ENCODE measurements around the gene SHISA9. TPM values are rescaled to one million over a fixed set of nuclear protein-coding genes. Genes with fewer than 3 reads are reported as not detected.

The SHISA9 gene
- total RNA-seq, 1 donor from 2014 or later, result 5.3 TPM

GRCh38 chr16:12876778-12877177, 24.6 kb upstream of the SHISA9 start:
- no peak overlapping the region for H3K27ac Mint-ChIP-seq
- H3K27me3 Mint-ChIP-seq, result peaks cover 14% of the 10 kb centered on the region
- DNase-seq (ENCODE audit: extremely low spot score, unreplicated experiment), result no peak
- no peak overlapping the region for H3K4me3 Mint-ChIP-seq
- H3K9me3 Mint-ChIP-seq, result no peaks in the 10 kb centered on the region
- no peak for TF ChIP-seq CTCF (conservative IDR thresholded peaks at IDR 0.05)
- no peaks in the 10 kb centered on the region for H3K4me1 Mint-ChIP-seq (ENCODE audit: unreplicated experiment)
- H3K36me3 Mint-ChIP-seq, result no peaks in the 10 kb centered on the region

GRCh38 chr16:12878973-12879372, 22.4 kb upstream of the SHISA9 start:
- no peak for DNase-seq (ENCODE audit: extremely low spot score, unreplicated experiment)
- no peaks in the 10 kb centered on the region for H3K4me1 Mint-ChIP-seq (ENCODE audit: unreplicated experiment)
- no peak overlapping the region for H3K4me3 Mint-ChIP-seq
- H3K9me3 Mint-ChIP-seq, result no peaks in the 10 kb centered on the region
- H3K27me3 Mint-ChIP-seq, result peaks cover 16% of the 10 kb centered on the region
- no peak for TF ChIP-seq CTCF (conservative IDR thresholded peaks at IDR 0.05)
- no peak overlapping the region for H3K27ac Mint-ChIP-seq
- H3K36me3 Mint-ChIP-seq, result no peaks in the 10 kb centered on the region

- no peak for TF ChIP-seq CTCF (conservative IDR thresholded peaks at IDR 0.05)
- Mint-ChIP-seq H3K27me3 (peaks cover 16% of the 10 kb centered on the region), H3K27ac (no peak overlapping the region), H3K36me3 (no peaks in the 10 kb centered on the region), H3K4me1 (ENCODE audit: unreplicated experiment) (no peaks in the 10 kb centered on the region), H3K4me3 (no peak overlapping the region), H3K9me3 (no peaks in the 10 kb centered on the region)
- no peak for DNase-seq (ENCODE audit: extremely low spot score, unreplicated experiment)
Observed at GRCh38 chr16:12879812-12880211, 21.6 kb upstream of the SHISA9 start.

- H3K9me3 Mint-ChIP-seq, result no peaks in the 10 kb centered on the region
Observed at GRCh38 chr16:12881182-12881581, 20.2 kb upstream of the SHISA9 start.

GRCh38 chr16:12881740-12882139, 19.7 kb upstream of the SHISA9 start:
- no peaks in the 10 kb centered on the region for H3K4me1 Mint-ChIP-seq (ENCODE audit: unreplicated experiment)
- no peaks in the 10 kb centered on the region for H3K9me3 Mint-ChIP-seq
- no peak overlapping the region for H3K4me3 Mint-ChIP-seq
- H3K27ac Mint-ChIP-seq, result no peak overlapping the region
- TF ChIP-seq CTCF (conservative IDR thresholded peaks at IDR 0.05), result no peak
- peaks cover 24% of the 10 kb centered on the region for H3K27me3 Mint-ChIP-seq
- H3K36me3 Mint-ChIP-seq, result no peaks in the 10 kb centered on the region
- no peak for DNase-seq (ENCODE audit: extremely low spot score, unreplicated experiment)

More at GRCh38 chr16:12881182-12881581, 20.2 kb upstream of the SHISA9 start:
- Mint-ChIP-seq H3K36me3 (no peaks in the 10 kb centered on the region), H3K27ac (no peak overlapping the region), H3K4me1 (ENCODE audit: unreplicated experiment) (no peaks in the 10 kb centered on the region), H3K27me3 (peaks cover 24% of the 10 kb centered on the region), H3K4me3 (no peak overlapping the region)
- DNase-seq (ENCODE audit: extremely low spot score, unreplicated experiment), result no peak
- no peak for TF ChIP-seq CTCF (conservative IDR thresholded peaks at IDR 0.05)

GRCh38 chr16:12885742-12886141, 15.7 kb upstream of the SHISA9 start:
- no peaks in the 10 kb centered on the region for H3K36me3 Mint-ChIP-seq
- no peak overlapping the region for H3K27ac Mint-ChIP-seq
- no peaks in the 10 kb centered on the region for H3K4me1 Mint-ChIP-seq (ENCODE audit: unreplicated experiment)
- H3K27me3 Mint-ChIP-seq, result peaks cover 17% of the 10 kb centered on the region
- no peaks in the 10 kb centered on the region for H3K9me3 Mint-ChIP-seq
- no peak for DNase-seq (ENCODE audit: extremely low spot score, unreplicated experiment)
- H3K4me3 Mint-ChIP-seq, result no peak overlapping the region
- no peak for TF ChIP-seq CTCF (conservative IDR thresholded peaks at IDR 0.05)

Measured in type B pancreatic cell (in vitro differentiated cells).